ENCODE data around the gene LIG4. TPM values are rescaled to one million over a fixed set of nuclear protein-coding genes. Genes with fewer than 3 reads are reported as not detected.

LIG4 gene
- total RNA-seq, 2 experiments from 2014 or later = 4.9 to 5.4 TPM

DNA sequence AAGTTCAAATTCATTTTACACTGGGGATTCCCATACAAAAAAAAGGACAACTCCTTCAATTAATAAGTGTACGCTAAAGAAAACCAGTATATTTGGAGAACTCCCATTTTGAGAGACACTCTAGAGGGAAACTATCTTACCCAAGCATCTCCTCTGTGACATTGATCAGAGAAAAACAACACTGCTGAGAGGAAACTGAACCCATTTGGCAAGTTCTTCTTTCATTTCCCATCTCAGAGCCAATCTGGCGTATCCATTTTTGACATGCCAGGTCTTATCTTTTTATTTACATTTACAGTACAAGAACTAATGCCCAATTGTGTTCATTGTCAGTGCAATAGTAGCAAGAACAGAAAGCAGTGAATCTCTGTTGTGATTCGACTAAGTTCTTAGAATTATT, 30.1 kb downstream of the LIG4 start:
- Mint-ChIP-seq H3K36me3 (ENCODE audit: low read depth) (no peaks in the 10 kb centered on the region), H3K27ac (no peak overlapping the region), H3K9me3 (no peaks in the 10 kb centered on the region), H3K4me3 (no peak overlapping the region), H3K27me3 (ENCODE audit: low read depth) (peaks cover 16% of the 10 kb centered on the region), H3K4me1 (ENCODE audit: low read depth) (no peaks in the 10 kb centered on the region)
- intact Hi-C loops (cut with micrococcal nuclease) = no loop called here
- CTCF ChIA-PET = no interaction called here
- DNase-seq = no peak

DNA sequence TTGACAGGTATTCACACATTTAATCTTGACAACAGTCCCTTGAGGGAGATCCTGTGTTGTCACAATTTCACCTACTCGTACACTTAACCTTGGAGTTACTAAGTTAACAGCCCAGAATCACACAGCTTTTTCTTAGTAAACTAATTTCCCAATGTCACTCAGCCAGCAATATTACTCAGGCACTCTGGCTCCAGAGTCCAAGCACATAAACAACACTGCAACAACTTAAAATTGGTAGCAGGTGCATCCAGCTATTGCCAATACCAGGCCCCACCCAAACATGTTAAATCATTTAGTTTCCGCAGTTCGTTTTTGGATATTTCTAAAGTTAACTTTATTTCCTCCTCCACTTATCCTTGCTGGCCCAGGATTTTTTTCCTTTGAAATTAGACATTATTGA, 32.7 kb downstream of the LIG4 start:
- no peak overlapping the region for H3K27ac Mint-ChIP-seq
- H3K9me3 Mint-ChIP-seq = no peaks in the 10 kb centered on the region
- no peak overlapping the region for H3K4me3 Mint-ChIP-seq
- intact Hi-C loops (cut with micrococcal nuclease) = no loop called here
- H3K36me3 Mint-ChIP-seq (ENCODE audit: low read depth) = no peaks in the 10 kb centered on the region
- CTCF ChIA-PET = no interaction called here
- DNase-seq = no peak
- H3K4me1 Mint-ChIP-seq (ENCODE audit: low read depth) = no peaks in the 10 kb centered on the region
- peaks cover 6% of the 10 kb centered on the region for H3K27me3 Mint-ChIP-seq (ENCODE audit: low read depth)

DNA sequence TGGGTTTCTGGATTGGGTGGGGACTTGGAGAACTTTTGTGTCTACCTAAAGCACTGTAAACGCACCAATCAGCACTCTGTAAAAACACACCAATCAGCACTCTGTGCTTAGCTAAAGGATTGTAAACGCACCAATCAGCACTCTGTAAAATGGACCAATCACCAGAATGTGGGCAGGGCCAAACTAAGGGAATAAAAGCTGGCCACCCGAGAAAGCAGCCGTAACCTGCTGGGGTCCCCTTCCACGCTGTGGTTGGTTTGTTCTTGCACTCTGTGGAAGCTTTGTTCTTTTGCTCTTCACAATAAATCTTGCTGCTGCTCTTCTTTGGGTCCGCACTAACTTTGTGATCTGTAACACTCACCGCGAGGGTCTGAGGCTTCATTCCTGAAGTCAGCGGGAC, 37.3 kb downstream of the LIG4 start:
- Mint-ChIP-seq H3K9me3 (peaks cover 5% of the 10 kb centered on the region), H3K36me3 (ENCODE audit: low read depth) (no peaks in the 10 kb centered on the region), H3K27me3 (ENCODE audit: low read depth) (no peaks in the 10 kb centered on the region), H3K27ac (no peak overlapping the region), H3K4me1 (ENCODE audit: low read depth) (no peaks in the 10 kb centered on the region), H3K4me3 (no peak overlapping the region)
- DNase-seq = no peak
- CTCF ChIA-PET = interaction anchor here (1.3 kb wide), 1 partner anchor 43 kb away, joined by 3 read pairs; no protein-coding TSS in a partner anchor
- intact Hi-C loops (cut with micrococcal nuclease) = no loop called here

DNA sequence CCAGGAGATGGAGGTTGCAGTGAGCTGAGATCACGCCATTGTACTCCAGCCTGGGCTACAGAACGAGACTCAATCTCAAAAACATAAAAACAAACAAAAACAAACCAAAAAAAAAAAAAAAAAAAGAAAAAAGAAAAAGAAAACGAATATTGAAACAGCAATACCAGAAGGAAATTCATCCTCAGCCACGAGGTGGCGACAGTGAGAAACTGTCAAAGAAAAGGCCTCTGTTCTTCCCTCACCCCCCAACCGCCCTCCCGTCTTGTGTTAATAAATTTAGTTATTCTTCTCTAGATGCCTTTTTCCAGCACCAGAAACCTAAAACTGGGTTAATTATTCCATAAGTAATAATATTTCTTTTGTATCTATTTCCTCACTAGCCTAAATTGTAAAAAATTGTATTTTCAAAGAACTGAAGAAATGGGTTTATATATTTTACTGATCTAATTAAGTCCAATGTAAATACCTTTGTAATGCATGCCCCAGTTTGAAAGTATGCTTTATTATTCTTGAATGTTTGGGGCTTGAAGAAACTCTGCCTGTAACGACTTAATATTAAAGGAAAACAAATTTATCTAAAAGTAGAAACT, 38.6 kb downstream of the LIG4 start:
- H3K4me3 Mint-ChIP-seq = no peak overlapping the region
- DNase-seq = peak; percentile 75
- peaks cover 1% of the 10 kb centered on the region for H3K36me3 Mint-ChIP-seq (ENCODE audit: low read depth)
- H3K9me3 Mint-ChIP-seq = peaks cover 5% of the 10 kb centered on the region
- CTCF ChIA-PET = interaction anchor here (0.7 kb wide), 1 partner anchor 105 kb away, joined by 5 read pairs; no protein-coding TSS in a partner anchor
- H3K27me3 Mint-ChIP-seq (ENCODE audit: low read depth) = no peaks in the 10 kb centered on the region
- intact Hi-C loops (cut with micrococcal nuclease) = loop anchor here (1.0 to 2.0 kb wide), 2 partner anchors 44 to 720 kb away; no protein-coding TSS in a partner anchor
- H3K4me1 Mint-ChIP-seq (ENCODE audit: low read depth) = no peaks in the 10 kb centered on the region
- no peak overlapping the region for H3K27ac Mint-ChIP-seq

DNA sequence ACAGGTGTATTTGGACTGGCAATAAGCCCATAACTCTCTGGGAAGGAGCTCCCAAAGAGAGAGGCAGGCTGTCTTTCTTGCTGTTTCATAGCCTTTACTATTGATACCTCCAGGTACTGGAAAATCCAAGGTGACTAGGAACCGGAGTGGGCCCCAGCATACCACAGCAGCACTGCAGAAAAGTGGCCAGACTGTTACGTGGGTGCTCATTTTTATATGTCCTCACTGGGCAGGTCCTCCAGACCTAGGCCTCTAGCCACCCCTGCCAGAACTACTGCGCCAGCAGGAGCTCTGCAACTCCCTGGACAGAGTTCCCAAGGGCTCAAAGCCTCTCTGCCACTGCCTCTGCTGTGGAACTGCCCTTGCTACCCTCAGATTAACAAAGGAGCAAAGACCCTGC, 46.4 kb downstream of the LIG4 start:
- Mint-ChIP-seq H3K27me3 (ENCODE audit: low read depth) (peaks cover 9% of the 10 kb centered on the region), H3K4me1 (ENCODE audit: low read depth) (no peaks in the 10 kb centered on the region), H3K9me3 (peaks cover 18% of the 10 kb centered on the region), H3K4me3 (no peak overlapping the region), H3K27ac (no peak overlapping the region), H3K36me3 (ENCODE audit: low read depth) (peaks cover 8% of the 10 kb centered on the region)
- intact Hi-C loops (cut with micrococcal nuclease) = no loop called here
- CTCF ChIA-PET = interaction anchor here (0.9 kb wide), 2 partner anchors 9 to 13 kb away, joined by 4 to 5 read pairs; no protein-coding TSS in a partner anchor
- DNase-seq = no peak

DNA sequence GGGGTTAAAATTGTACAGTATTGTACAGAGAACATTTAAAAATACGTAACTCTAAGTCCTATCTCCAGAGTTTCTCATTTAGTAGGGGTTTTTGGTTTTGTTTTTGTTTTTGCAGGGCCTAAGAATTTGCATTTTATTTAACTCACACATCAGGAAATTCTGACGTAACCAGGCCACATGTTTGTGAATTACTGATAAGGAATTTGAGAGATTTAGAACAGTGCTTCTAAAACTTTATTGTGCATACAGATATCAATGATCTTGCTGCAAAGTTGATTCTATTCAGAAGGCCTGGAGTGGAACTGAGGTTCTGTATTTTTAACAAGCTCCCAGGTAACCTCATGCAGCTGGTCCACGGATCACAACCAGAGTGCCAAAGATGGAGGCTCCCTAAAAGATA, 49.3 kb downstream of the LIG4 start:
- H3K4me1 Mint-ChIP-seq (ENCODE audit: low read depth) = no peaks in the 10 kb centered on the region
- H3K27ac Mint-ChIP-seq = no peak overlapping the region
- peaks cover 1% of the 10 kb centered on the region for H3K36me3 Mint-ChIP-seq (ENCODE audit: low read depth)
- intact Hi-C loops (cut with micrococcal nuclease) = no loop called here
- DNase-seq = no peak
- peaks cover 6% of the 10 kb centered on the region for H3K27me3 Mint-ChIP-seq (ENCODE audit: low read depth)
- H3K9me3 Mint-ChIP-seq = peaks cover 8% of the 10 kb centered on the region
- H3K4me3 Mint-ChIP-seq = no peak overlapping the region
- CTCF ChIA-PET = interaction anchor here (1.6 to 2.1 kb wide), 2 partner anchors 10 kb away, joined by 5 to 13 read pairs; no protein-coding TSS in a partner anchor

DNA sequence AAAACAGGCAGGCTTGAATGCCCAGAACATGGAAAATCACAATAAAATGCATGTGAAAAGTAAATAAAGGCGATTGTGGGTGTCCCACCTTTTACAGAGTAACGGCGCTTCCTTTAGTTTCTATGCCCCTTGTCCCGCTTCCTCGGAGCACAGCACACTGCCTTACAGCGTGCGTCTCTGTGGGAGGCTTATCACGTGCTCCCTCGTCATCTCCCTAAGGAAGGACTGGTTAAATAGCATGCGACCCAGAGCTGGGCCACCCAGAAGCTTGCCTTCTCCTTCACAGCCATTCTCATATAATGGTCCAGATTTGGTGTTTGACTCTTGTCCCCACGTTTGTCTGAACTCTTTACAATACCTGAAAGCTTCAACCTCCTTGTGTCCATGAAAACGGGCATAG, 56.6 kb downstream of the LIG4 start:
- CTCF ChIA-PET = no interaction called here
- no peaks in the 10 kb centered on the region for H3K4me1 Mint-ChIP-seq (ENCODE audit: low read depth)
- no peak for DNase-seq
- H3K4me3 Mint-ChIP-seq = no peak overlapping the region
- H3K36me3 Mint-ChIP-seq (ENCODE audit: low read depth) = no peaks in the 10 kb centered on the region
- H3K9me3 Mint-ChIP-seq = no peaks in the 10 kb centered on the region
- peaks cover 14% of the 10 kb centered on the region for H3K27me3 Mint-ChIP-seq (ENCODE audit: low read depth)
- intact Hi-C loops (cut with micrococcal nuclease) = no loop called here
- no peak overlapping the region for H3K27ac Mint-ChIP-seq

Other genes starting within 250 kb of the LIG4 start
- gene ABHD13, start 2.9 kb upstream of the LIG4 start, total RNA-seq = 1 to 10 TPM; 3.4 to 3.8 TPM
- gene TNFSF13B, start 54.2 kb upstream of the LIG4 start, total RNA-seq = 1 to 10 TPM; 2.0 to 2.6 TPM

Measured in activated naive CD4-positive, alpha-beta T cell treated with anti-CD3 and anti-CD28 coated beads for 36 hours (primary cell).